Liver (tissue), 9 donors: ENCODE data around the gene GPR39. TPM values are rescaled to one million over a fixed set of nuclear protein-coding genes. Genes with fewer than 3 reads are reported as not detected.

ENCODE experiments used
- DNase-seq: peaks from one replicate; pipeline ENCODE4 v3.0.0-alpha.2; 2017; ENCODE audit warnings: low spot score
- H3K27ac ChIP-seq, 2 donors: one replicate each; pipeline ENCODE4 v1.7.0; 2013; ENCODE audit warnings: inconsistent platforms in 2 of 2, low read length in 2 of 2, control low read depth in 1 of 2, low read depth in 1 of 2, mild to moderate bottlenecking in 1 of 2
- H3K27me3 ChIP-seq, 4 donors: one replicate each; pipeline versions ENCODE4 v1.6.1 to v1.7.0; 2013; ENCODE audit warnings: low read length in 3 of 4, inconsistent platforms in 1 of 4, mild to moderate bottlenecking in 1 of 4, moderate library complexity in 1 of 4; ENCODE audit not compliant: control insufficient read depth in 4 of 4, insufficient read depth in 4 of 4
- H3K36me3 ChIP-seq, 4 donors: one replicate each; pipeline versions ENCODE4 v1.6.1 to v1.7.0; 2013; ENCODE audit warnings: low read length in 3 of 4, mild to moderate bottlenecking in 3 of 4, low read depth in 1 of 4, moderate library complexity in 1 of 4; ENCODE audit not compliant: control insufficient read depth in 4 of 4, insufficient read depth in 3 of 4
- H3K4me1 ChIP-seq, 4 donors: one replicate each; pipeline versions ENCODE4 v1.6.1 to v1.7.0; 2013; ENCODE audit warnings: low read length in 3 of 4, mild to moderate bottlenecking in 3 of 4, moderate library complexity in 1 of 4; ENCODE audit not compliant: control insufficient read depth in 4 of 4, insufficient read depth in 4 of 4
- H3K4me3 ChIP-seq, 3 donors: one replicate each; pipeline versions ENCODE4 v1.6.1 to v1.7.0; 2013; ENCODE audit warnings: low read length in 3 of 3, control low read depth in 1 of 3, low read depth in 1 of 3, mild to moderate bottlenecking in 1 of 3
- H3K9ac ChIP-seq, 2 donors: one replicate each; pipeline ENCODE4 v1.7.0; 2013; ENCODE audit warnings: low read length in 2 of 2, mild to moderate bottlenecking in 2 of 2, moderate library complexity in 2 of 2, control low read depth in 1 of 2, low read depth in 1 of 2
- H3K9me3 ChIP-seq, 4 donors: one replicate each; pipeline versions ENCODE4 v1.6.1 to v1.7.0; 2013; ENCODE audit warnings: low read length in 3 of 4; ENCODE audit not compliant: control insufficient read depth in 4 of 4
- EGR1 ChIP-seq, 2 donors: IDR thresholded peaks; 2 replicates each; pipeline ENCODE4 v1.6.1; 2016 to 2018; ENCODE audit warnings: antibody characterized with exemption in 2 of 2, low read depth in 2 of 2
- FOXA1 ChIP-seq: IDR thresholded peaks from 2 replicates; pipeline ENCODE4 v1.6.1; 2016; ENCODE audit warnings: antibody characterized with exemption
- GABPA ChIP-seq, 2 donors: IDR thresholded peaks in 1 of 2; conservative IDR thresholded peaks in 1 of 2; 2 replicates each; pipeline ENCODE4 v1.6.1; 2016; ENCODE audit warnings: antibody characterized with exemption in 2 of 2, mild to moderate bottlenecking in 1 of 2, moderate library complexity in 1 of 2
- HNF4A ChIP-seq, 2 donors: conservative IDR thresholded peaks; 2 replicates each; pipeline ENCODE4 v1.6.1; 2016; ENCODE audit warnings: antibody characterized with exemption in 2 of 2, mild to moderate bottlenecking in 2 of 2
- HNF4G ChIP-seq: IDR thresholded peaks from 2 replicates; pipeline ENCODE4 v1.6.1; 2016; ENCODE audit warnings: antibody characterized with exemption
- JUND ChIP-seq, 2 donors: IDR thresholded peaks; 2 replicates each; pipeline ENCODE4 v1.6.1; 2016; ENCODE audit warnings: antibody characterized with exemption in 2 of 2
- NR2F2 ChIP-seq: IDR thresholded peaks from 2 replicates; pipeline ENCODE4 v1.6.1; 2016; ENCODE audit warnings: antibody characterized with exemption
- RAD21 ChIP-seq, 2 donors: IDR thresholded peaks; 2 replicates each; pipeline ENCODE4 v1.6.1; 2016; ENCODE audit warnings: antibody characterized with exemption in 2 of 2, mild to moderate bottlenecking in 2 of 2
- RXRA ChIP-seq, 2 donors: IDR thresholded peaks; 2 replicates each; pipeline ENCODE4 v1.6.1; 2017 to 2018; ENCODE audit warnings: antibody characterized with exemption in 2 of 2, mild to moderate bottlenecking in 1 of 2
- SP1 ChIP-seq: IDR thresholded peaks from 2 replicates; pipeline ENCODE4 v1.6.1; 2018; ENCODE audit warnings: antibody characterized with exemption, mild to moderate bottlenecking
- TAF1 ChIP-seq: conservative IDR thresholded peaks from 2 replicates; pipeline ENCODE4 v1.6.1; 2016; ENCODE audit warnings: antibody characterized with exemption, mild to moderate bottlenecking
- YY1 ChIP-seq: IDR thresholded peaks from 2 replicates; pipeline ENCODE4 v1.6.1; 2016; ENCODE audit warnings: antibody characterized with exemption, mild to moderate bottlenecking
- WGBS: extraction: QIAGEN DNeasy Blood & Tissue Kit; methylation state at CpG from one replicate; pipeline ENCODE4 v1.1.7; 2013; 5-methylcytosine and 5-hydroxymethylcytosine counted together
- polyA plus RNA-seq, 2 donors: library from polyadenylated mRNA; stranded (reverse) in 1 of 2; unstranded in 1 of 2; fragments of 200-250 nt in 1 of 2; fragments of >200 nt in 1 of 2; fragmentation: Nextera tagmentation in 1 of 2; extraction: Ambion mirVana in 1 of 2; gene quantifications; one replicate each; pipeline versions ENCODE4 v1.2.1 to v1.2.3, GENCODE V29; 2013 to 2015
- total RNA-seq, 2 donors: library from RNA; depleted of rRNA; stranded (reverse); fragments of >200 nt; gene quantifications; one replicate each; pipeline ENCODE4 v1.2.3, GENCODE V29; 2014
- TF ChIP-seq, protein P1 (sequence below): IDR thresholded peaks from 2 replicates; pipeline ENCODE4 v1.6.1; 2016; ENCODE audit warnings: antibody characterized with exemption
- TF ChIP-seq, protein P2 (sequence below): fragments of 150-350 bp; IDR thresholded peaks from 2 replicates; pipeline ENCODE4 v1.5.1; 2017; ENCODE audit warnings: improper control_type of control experiment, low read depth, low read length; ENCODE audit not compliant: missing input control
- TF ChIP-seq, protein P3 (sequence below): IDR thresholded peaks from 2 replicates; pipeline ENCODE4 v1.6.1; 2016; ENCODE audit warnings: antibody characterized with exemption
- TF ChIP-seq, protein P4 (sequence below): IDR thresholded peaks from 2 replicates; pipeline ENCODE4 v1.6.1; 2016; ENCODE audit warnings: antibody characterized with exemption
- donor health status: healthy.
- donor health status: healthy.
- donor health status: healthy.
- donor health status: healthy.
- donor health status: healthy.

GPR39 gene
- total and polyA plus RNA-seq, 4 donors, result 2.2 to 13.0 (median 2.8) TPM

DNA sequence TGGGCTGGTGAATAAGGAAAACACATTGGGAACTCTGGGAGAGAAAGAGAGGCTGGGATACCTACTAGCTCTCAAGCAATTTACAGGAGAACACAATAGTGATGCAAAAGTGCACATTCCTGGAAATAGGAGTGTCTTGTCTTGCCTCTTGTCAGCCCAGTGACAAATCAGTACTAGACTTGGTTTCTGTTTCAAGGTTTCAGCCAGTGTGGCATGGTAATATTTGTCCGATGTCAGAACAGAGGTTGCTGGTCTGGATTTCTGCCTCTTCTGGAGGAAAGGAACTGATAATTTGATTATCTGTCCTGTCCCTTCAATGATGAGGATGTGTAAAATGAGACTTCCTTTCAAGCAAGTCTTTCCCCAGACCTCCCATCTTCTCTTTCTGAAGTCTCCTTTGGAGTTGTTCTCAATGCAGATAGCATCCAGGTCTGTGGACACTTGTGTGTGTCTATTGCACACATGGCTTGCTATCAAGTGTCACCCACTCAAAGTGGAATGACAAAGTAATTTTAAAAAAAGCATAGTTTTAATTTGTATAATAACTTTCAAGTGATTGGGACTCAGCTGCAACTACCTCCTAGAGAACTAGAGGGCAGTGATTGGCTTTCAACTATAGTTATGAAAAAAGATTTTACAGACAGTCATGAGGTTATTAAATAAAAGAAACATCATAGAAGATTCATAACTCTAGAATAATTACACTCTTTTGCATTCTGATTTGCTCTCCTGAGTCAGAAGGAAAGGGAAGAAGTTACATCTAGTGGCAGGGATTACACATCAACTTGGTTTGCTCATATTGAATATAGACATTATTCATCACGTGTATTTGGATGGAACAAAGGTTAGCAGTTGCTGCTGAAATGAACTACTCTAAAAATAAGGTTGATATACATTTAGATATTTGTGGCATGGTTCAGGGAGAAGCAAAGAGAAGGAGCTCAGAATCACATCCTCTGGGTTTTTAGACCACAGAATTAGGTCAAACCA lies 4.5 kb downstream of the GPR39 start (continued):
- TF ChIP-seq, protein P1, sequence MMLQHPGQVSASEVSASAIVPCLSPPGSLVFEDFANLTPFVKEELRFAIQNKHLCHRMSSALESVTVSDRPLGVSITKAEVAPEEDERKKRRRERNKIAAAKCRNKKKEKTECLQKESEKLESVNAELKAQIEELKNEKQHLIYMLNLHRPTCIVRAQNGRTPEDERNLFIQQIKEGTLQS, result no peak

DNA sequence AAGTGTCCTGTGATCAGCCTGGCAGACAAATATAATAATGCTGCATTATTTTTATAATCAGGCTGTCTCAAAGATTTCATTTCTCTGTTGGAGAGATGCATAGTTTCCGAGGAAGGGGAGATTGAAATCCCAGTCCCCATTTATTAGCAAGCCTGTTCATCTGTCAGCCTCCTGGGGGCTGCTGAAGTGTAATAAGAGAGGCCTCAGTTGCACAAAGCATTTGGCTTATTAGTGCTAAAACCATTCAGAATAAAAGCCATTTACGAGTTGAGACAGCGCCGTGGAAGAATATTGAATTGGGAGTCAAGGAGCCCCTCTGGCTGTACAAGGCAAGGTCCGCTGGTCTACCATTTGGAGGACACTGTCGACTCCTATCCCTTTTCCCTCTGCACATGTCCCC lies 6.1 kb downstream of the GPR39 start:
- no peaks in the 10 kb centered on the region for H3K27me3 ChIP-seq
- H3K4me1 ChIP-seq, result peaks cover 6 to 62% (median 38%) of the 10 kb centered on the region in 4 donors
- WGBS, result 96% methylated on average over 6 of the region's 6 CpGs
- H3K4me3 ChIP-seq, result no peak overlapping the region
- H3K36me3 ChIP-seq, result no peaks in the 10 kb centered on the region
- no peak for DNase-seq
- no peak overlapping the region for H3K27ac ChIP-seq
- H3K9ac ChIP-seq, result no peak overlapping the region
- no peaks in the 10 kb centered on the region for H3K9me3 ChIP-seq
- TF ChIP-seq FOXA1, result no peak
- TF ChIP-seq, protein P2, sequence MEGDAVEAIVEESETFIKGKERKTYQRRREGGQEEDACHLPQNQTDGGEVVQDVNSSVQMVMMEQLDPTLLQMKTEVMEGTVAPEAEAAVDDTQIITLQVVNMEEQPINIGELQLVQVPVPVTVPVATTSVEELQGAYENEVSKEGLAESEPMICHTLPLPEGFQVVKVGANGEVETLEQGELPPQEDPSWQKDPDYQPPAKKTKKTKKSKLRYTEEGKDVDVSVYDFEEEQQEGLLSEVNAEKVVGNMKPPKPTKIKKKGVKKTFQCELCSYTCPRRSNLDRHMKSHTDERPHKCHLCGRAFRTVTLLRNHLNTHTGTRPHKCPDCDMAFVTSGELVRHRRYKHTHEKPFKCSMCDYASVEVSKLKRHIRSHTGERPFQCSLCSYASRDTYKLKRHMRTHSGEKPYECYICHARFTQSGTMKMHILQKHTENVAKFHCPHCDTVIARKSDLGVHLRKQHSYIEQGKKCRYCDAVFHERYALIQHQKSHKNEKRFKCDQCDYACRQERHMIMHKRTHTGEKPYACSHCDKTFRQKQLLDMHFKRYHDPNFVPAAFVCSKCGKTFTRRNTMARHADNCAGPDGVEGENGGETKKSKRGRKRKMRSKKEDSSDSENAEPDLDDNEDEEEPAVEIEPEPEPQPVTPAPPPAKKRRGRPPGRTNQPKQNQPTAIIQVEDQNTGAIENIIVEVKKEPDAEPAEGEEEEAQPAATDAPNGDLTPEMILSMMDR, result no peak
- no peak for TF ChIP-seq YY1
- no peak for TF ChIP-seq RAD21 (IDR thresholded peaks at IDR 0.05)
- TF ChIP-seq HNF4A (conservative IDR thresholded peaks at IDR 0.05), result no peak
- TF ChIP-seq, protein P3, sequence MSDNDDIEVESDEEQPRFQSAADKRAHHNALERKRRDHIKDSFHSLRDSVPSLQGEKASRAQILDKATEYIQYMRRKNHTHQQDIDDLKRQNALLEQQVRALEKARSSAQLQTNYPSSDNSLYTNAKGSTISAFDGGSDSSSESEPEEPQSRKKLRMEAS, result no peak
- no peak for TF ChIP-seq JUND (IDR thresholded peaks at IDR 0.05)

DNA sequence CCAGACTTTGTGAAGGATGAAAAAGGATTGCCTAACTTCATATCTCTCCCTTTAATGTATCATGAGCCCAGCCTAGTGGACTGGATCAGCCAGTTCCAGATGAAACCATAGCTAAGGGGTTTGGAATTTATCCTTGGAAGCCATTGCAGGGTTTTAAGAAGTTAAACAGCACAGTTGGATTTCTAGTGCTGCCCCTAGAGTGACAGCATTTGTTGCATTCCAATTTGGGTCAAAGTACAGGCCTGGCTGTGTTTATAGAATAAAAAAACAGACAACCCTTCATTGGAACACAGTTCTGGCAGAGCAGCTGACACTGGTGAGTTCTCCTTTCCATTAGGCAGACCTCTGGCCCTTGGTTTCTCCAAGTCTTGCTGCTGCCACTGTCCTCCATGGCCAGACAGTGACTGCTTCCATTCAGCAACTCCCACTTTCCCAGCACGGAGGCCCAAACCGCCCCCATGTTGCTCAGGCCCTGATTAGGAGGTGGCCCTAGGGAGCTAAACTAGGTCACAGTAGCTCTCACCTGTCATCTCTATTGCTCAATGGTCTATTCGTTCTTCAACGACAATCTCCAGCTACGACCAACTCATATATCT lies 8.0 kb downstream of the GPR39 start:
- peaks cover 4 to 45% (median 28%) of the 10 kb centered on the region in 4 donors for H3K4me1 ChIP-seq
- no peaks in the 10 kb centered on the region for H3K36me3 ChIP-seq
- no peaks in the 10 kb centered on the region for H3K9me3 ChIP-seq
- H3K4me3 ChIP-seq, result no peak overlapping the region
- H3K27ac ChIP-seq, result peak overlapping the region; percentile 66
- no peaks in the 10 kb centered on the region for H3K27me3 ChIP-seq
- H3K9ac ChIP-seq, result no peak overlapping the region
- WGBS, result 32% methylated on average over 5 of the region's 5 CpGs
- no peak for DNase-seq
- TF ChIP-seq, protein P3, result peak; percentile 36
- TF ChIP-seq SP1, result peak; percentile 96
- TF ChIP-seq EGR1 (IDR thresholded peaks at IDR 0.05; ENCODE audit: low read depth in 2 of 2), result peak in 1 of 2 donors; percentile 32
- TF ChIP-seq, protein P2, result no peak
- TF ChIP-seq, protein P4, sequence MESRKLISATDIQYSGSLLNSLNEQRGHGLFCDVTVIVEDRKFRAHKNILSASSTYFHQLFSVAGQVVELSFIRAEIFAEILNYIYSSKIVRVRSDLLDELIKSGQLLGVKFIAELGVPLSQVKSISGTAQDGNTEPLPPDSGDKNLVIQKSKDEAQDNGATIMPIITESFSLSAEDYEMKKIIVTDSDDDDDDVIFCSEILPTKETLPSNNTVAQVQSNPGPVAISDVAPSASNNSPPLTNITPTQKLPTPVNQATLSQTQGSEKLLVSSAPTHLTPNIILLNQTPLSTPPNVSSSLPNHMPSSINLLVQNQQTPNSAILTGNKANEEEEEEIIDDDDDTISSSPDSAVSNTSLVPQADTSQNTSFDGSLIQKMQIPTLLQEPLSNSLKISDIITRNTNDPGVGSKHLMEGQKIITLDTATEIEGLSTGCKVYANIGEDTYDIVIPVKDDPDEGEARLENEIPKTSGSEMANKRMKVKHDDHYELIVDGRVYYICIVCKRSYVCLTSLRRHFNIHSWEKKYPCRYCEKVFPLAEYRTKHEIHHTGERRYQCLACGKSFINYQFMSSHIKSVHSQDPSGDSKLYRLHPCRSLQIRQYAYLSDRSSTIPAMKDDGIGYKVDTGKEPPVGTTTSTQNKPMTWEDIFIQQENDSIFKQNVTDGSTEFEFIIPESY, result peak; percentile 35
- TF ChIP-seq GABPA (IDR thresholded peaks at IDR 0.05 in 1 of 2, conservative IDR thresholded peaks at IDR 0.05 in 1 of 2), result peak in 1 of 2 donors; percentile 13
- peak; percentile 87 for TF ChIP-seq YY1
- TF ChIP-seq NR2F2, result no peak
- TF ChIP-seq HNF4G, result peak; percentile 69
- TF ChIP-seq, protein P1, result no peak
- no peak for TF ChIP-seq TAF1
- TF ChIP-seq RAD21 (IDR thresholded peaks at IDR 0.05), result peak; percentile 51 to 59
- peak; percentile 60 to 89 for TF ChIP-seq JUND (IDR thresholded peaks at IDR 0.05)
- peak; percentile 88 to 92 for TF ChIP-seq HNF4A (conservative IDR thresholded peaks at IDR 0.05)
- TF ChIP-seq RXRA (IDR thresholded peaks at IDR 0.05), result peak; percentile 44 to 68
- TF ChIP-seq FOXA1, result no peak
